ENCODE data around the gene UBFD1.

- TF ChIP-seq YY1 (IDR thresholded peaks at IDR 0.05; ENCODE audit: insufficient read depth, insufficient read length), result no peak
- TF ChIP-seq ZNF274 (IDR thresholded peaks at IDR 0.05; ENCODE audit: low read depth, low read length), result no peak
Measured at GRCh38 chr16:23611936-23612335, 54.4 kb downstream of the UBFD1 start.

Data from NT2/D1 (cell line).